GM21717 (cell line): ENCODE results near the gene HYAL4.
"Not testable (repeated sequence)": the region's sequence is repeated elsewhere in the genome, so short reads cannot be mapped to it uniquely, and the experiment has no call there.

Experiments used
- ATAC-seq: cut with Tn5 transposase; IDR thresholded peaks from one replicate; pipeline ENCODE4 v1.9.1; 2021; ENCODE audit warnings: mild to moderate bottlenecking, moderate library complexity; ENCODE audit not compliant: unreplicated experiment

The HYAL4 gene

GRCh38 chr7:123894753-123895152 lies 49.8 kb downstream of the HYAL4 start:
- not testable (repeated sequence) for ATAC-seq

GRCh38 chr7:123901101-123901500 lies 56.1 kb downstream of the HYAL4 start:
- no peak for ATAC-seq

GRCh38 chr7:123905714-123906113 lies 60.7 kb downstream of the HYAL4 start:
- ATAC-seq: no peak

GRCh38 chr7:123916240-123916724 lies 71.3 kb downstream of the HYAL4 start:
- ATAC-seq: no peak

GRCh38 chr7:123917878-123918277 lies 72.9 kb downstream of the HYAL4 start:
- ATAC-seq: no peak

GRCh38 chr7:123918309-123918708 lies 73.3 kb downstream of the HYAL4 start:
- ATAC-seq: no peak

- no peak for ATAC-seq
Measured at GRCh38 chr7:123923599-123923998, 78.6 kb downstream of the HYAL4 start.

- ATAC-seq: no peak
Measured at GRCh38 chr7:123924941-123925340, 80.0 kb downstream of the HYAL4 start, which contains the start of gene SPAM1. TSS of gene SPAM1 (plus strand) at chr7:123925241. CDS start at chr7:123953571, 28,330 bp downstream.
